Osteoblast (primary cell): ENCODE data around the gene IL10. TPM values are rescaled to one million over a fixed set of nuclear protein-coding genes. Genes with fewer than 3 reads are reported as not detected.

ENCODE experiments used
- DNase-seq: peaks from one replicate; pipeline ENCODE4 v3.0.0; 2011; ENCODE audit warnings: low spot score, mixed read lengths; ENCODE audit not compliant: insufficient read length; ENCODE audit errors: missing footprints
- H2AFZ ChIP-seq: 2 replicates; pipeline ENCODE4 v1.6.0; 2011; ENCODE audit warnings: mild to moderate bottlenecking, low read length
- H3K27ac ChIP-seq: 2 replicates; pipeline ENCODE4 v1.5.1; 2011; ENCODE audit warnings: mild to moderate bottlenecking, low read depth, low read length, moderate library complexity
- H3K27me3 ChIP-seq: 2 replicates; pipeline ENCODE4 v1.6.0; 2012; ENCODE audit warnings: mild to moderate bottlenecking, control low read depth, inconsistent platforms, low read length, moderate library complexity; ENCODE audit not compliant: insufficient read depth
- H3K36me3 ChIP-seq: 2 replicates; pipeline ENCODE4 v1.5.1; 2011; ENCODE audit warnings: mild to moderate bottlenecking, low read length, control low read depth, moderate library complexity; ENCODE audit not compliant: insufficient read depth
- H3K4me1 ChIP-seq: 2 replicates; pipeline ENCODE4 v1.5.1; 2011; ENCODE audit warnings: mild to moderate bottlenecking, low read length, control low read depth, moderate library complexity; ENCODE audit not compliant: insufficient read depth
- H3K4me2 ChIP-seq: 2 replicates; pipeline ENCODE4 v1.6.0; 2011; ENCODE audit warnings: mild to moderate bottlenecking, low read length; ENCODE audit not compliant: insufficient read depth
- H3K4me3 ChIP-seq: fragments of 200-600 bp; sonication (generic); 3 replicates; pipeline ENCODE4 v1.5.1; 2012; ENCODE audit warnings: mild to moderate bottlenecking, low read length, inconsistent platforms; ENCODE audit not compliant: insufficient read depth
- H3K79me2 ChIP-seq: 2 replicates; pipeline ENCODE4 v1.6.0; 2012; ENCODE audit warnings: mild to moderate bottlenecking, low read length, control low read depth, inconsistent platforms; ENCODE audit not compliant: insufficient read depth
- H3K9me3 ChIP-seq: 2 replicates; pipeline ENCODE4 v1.5.1; 2011; ENCODE audit warnings: low read depth, low read length, control low read depth
- H4K20me1 ChIP-seq: 2 replicates; pipeline ENCODE4 v1.6.0; 2012; ENCODE audit warnings: mild to moderate bottlenecking, low read length, control low read depth; ENCODE audit not compliant: insufficient read depth
- CTCF ChIP-seq: IDR thresholded peaks from 2 replicates; pipeline ENCODE4 v1.5.1; 2011; ENCODE audit warnings: mild to moderate bottlenecking, low read depth, low read length, moderate library complexity; ENCODE audit errors: extremely low read depth
- total RNA-seq: library from RNA; depleted of rRNA; stranded (reverse); fragments of >200 nt; gene quantifications from 2 replicates; pipeline ENCODE4 v1.2.3, GENCODE V29; 2012

Gene IL10
- total RNA-seq, 1 donor: not detected

GRCh38 chr1:206761159-206761768 lies 11.0 kb downstream of the IL10 start:
- no peak overlapping the region for H3K4me2 ChIP-seq
- no peak overlapping the region for H3K4me3 ChIP-seq
- no peak for DNase-seq
- peaks cover 6% of the 10 kb centered on the region for H3K4me1 ChIP-seq
- H3K36me3 ChIP-seq: no peaks in the 10 kb centered on the region
- H3K27me3 ChIP-seq: no peaks in the 10 kb centered on the region
- no peaks in the 10 kb centered on the region for H4K20me1 ChIP-seq
- peak; percentile 47 for TF ChIP-seq CTCF
- no peaks in the 10 kb centered on the region for H3K79me2 ChIP-seq
- no peak overlapping the region for H3K27ac ChIP-seq
- H3K9me3 ChIP-seq: no peaks in the 10 kb centered on the region
- no peak overlapping the region for H2AFZ ChIP-seq

- Histone ChIP-seq H3K27me3 (no peaks in the 10 kb centered on the region), H3K9me3 (no peaks in the 10 kb centered on the region), H3K4me2 (no peak overlapping the region), H3K36me3 (no peaks in the 10 kb centered on the region), H3K4me1 (no peaks in the 10 kb centered on the region), H2AFZ (no peak overlapping the region), H3K27ac (no peak overlapping the region), H3K4me3 (no peak overlapping the region), H3K79me2 (no peaks in the 10 kb centered on the region), H4K20me1 (no peaks in the 10 kb centered on the region)
- no peak for DNase-seq
- TF ChIP-seq CTCF: no peak
These were observed 11.7 kb downstream of the IL10 start for GRCh38 chr1:206760590-206760989.

- TF ChIP-seq CTCF: no peak
- H3K27ac ChIP-seq: no peak overlapping the region
- no peaks in the 10 kb centered on the region for H3K36me3 ChIP-seq
- H3K4me2 ChIP-seq: no peak overlapping the region
- no peak overlapping the region for H3K4me3 ChIP-seq
- peaks cover 19% of the 10 kb centered on the region for H3K4me1 ChIP-seq
- no peaks in the 10 kb centered on the region for H3K27me3 ChIP-seq
- no peaks in the 10 kb centered on the region for H4K20me1 ChIP-seq
- no peaks in the 10 kb centered on the region for H3K9me3 ChIP-seq
- H3K79me2 ChIP-seq: no peaks in the 10 kb centered on the region
- no peak for DNase-seq
- no peak overlapping the region for H2AFZ ChIP-seq
These were observed 14.6 kb downstream of the IL10 start for GRCh38 chr1:206757524-206758266.

- Histone ChIP-seq H3K27me3 (peaks cover 4% of the 10 kb centered on the region), H4K20me1 (no peaks in the 10 kb centered on the region), H3K4me3 (no peak overlapping the region), H3K4me2 (peak overlapping the region; percentile 32), H3K79me2 (no peaks in the 10 kb centered on the region), H2AFZ (no peak overlapping the region), H3K36me3 (no peaks in the 10 kb centered on the region), H3K27ac (peak overlapping the region; percentile 69), H3K4me1 (peaks cover 19% of the 10 kb centered on the region), H3K9me3 (no peaks in the 10 kb centered on the region)
- no peak for DNase-seq
- TF ChIP-seq CTCF: no peak
These were observed 18.3 kb downstream of the IL10 start for GRCh38 chr1:206754011-206754410.
